Endodermal cell (in vitro differentiated cells): Measurements from ENCODE around the gene DHX9. TPM values are rescaled to one million over a fixed set of nuclear protein-coding genes. Genes with fewer than 3 reads are reported as not detected.

Experiments used
- DNase-seq: peaks from one replicate; pipeline ENCODE4 v3.0.0-alpha.2; 2017
- H3K27ac ChIP-seq: 2 replicates; pipeline ENCODE4 v1.5.1; 2013; ENCODE audit warnings: mild to moderate bottlenecking, low read depth, low read length, moderate library complexity
- H3K27me3 ChIP-seq: 2 replicates; pipeline ENCODE4 v1.6.1; 2013; ENCODE audit warnings: mild to moderate bottlenecking, low read length, moderate library complexity; ENCODE audit not compliant: insufficient read depth, control insufficient read depth, poor library complexity, severe bottlenecking
- H3K36me3 ChIP-seq: 2 replicates; pipeline ENCODE4 v1.7.0; 2013; ENCODE audit warnings: mild to moderate bottlenecking, low read length, moderate library complexity; ENCODE audit not compliant: control insufficient read depth, insufficient read depth
- H3K4me1 ChIP-seq: one replicate; pipeline ENCODE4 v1.7.0; 2013; ENCODE audit warnings: low read length; ENCODE audit not compliant: control insufficient read depth, insufficient read depth
- H3K4me3 ChIP-seq: 2 replicates; pipeline ENCODE4 v1.5.1; 2013; ENCODE audit warnings: mild to moderate bottlenecking, low read length, moderate library complexity
- H3K9ac ChIP-seq: 2 replicates; pipeline ENCODE4 v1.6.1; 2013; ENCODE audit warnings: mild to moderate bottlenecking, low read length, moderate library complexity; ENCODE audit not compliant: poor library complexity, severe bottlenecking; ENCODE audit errors: extremely low read depth
- H3K9me3 ChIP-seq: 2 replicates; pipeline ENCODE4 v1.6.1; 2013; ENCODE audit warnings: mild to moderate bottlenecking, low read length, moderate library complexity; ENCODE audit not compliant: control insufficient read depth
- H3K27ac Mint-ChIP-seq: 2 replicates; pipeline ENCODE4 v1.8.0; 2020; ENCODE audit warnings: mixed read lengths
- H3K27me3 Mint-ChIP-seq: 2 replicates; pipeline ENCODE4 v1.8.0; 2021; ENCODE audit warnings: mild to moderate bottlenecking, mixed read lengths; ENCODE audit not compliant: insufficient read depth
- H3K36me3 Mint-ChIP-seq: 2 replicates; pipeline ENCODE4 v1.8.0; 2020; ENCODE audit warnings: low read depth, mixed read lengths
- H3K4me1 Mint-ChIP-seq: 2 replicates; pipeline ENCODE4 v1.8.0; 2020; ENCODE audit warnings: mixed read lengths
- H3K4me3 Mint-ChIP-seq: 2 replicates; pipeline ENCODE4 v1.8.0; 2020; ENCODE audit warnings: mild to moderate bottlenecking, moderate library complexity, mixed read lengths
- H3K9me3 Mint-ChIP-seq: 2 replicates; pipeline ENCODE4 v1.8.0; 2020; ENCODE audit warnings: mild to moderate bottlenecking, mixed read lengths
- WGBS, 2 experiments: methylation state at CpG; one replicate each; pipeline versions ENCODE4 v1.1.5 to v1.1.7; 2013; ENCODE audit warnings: missing lambda C conversion rate in 2 of 2, mixed read lengths in 1 of 2; ENCODE audit not compliant: insufficient coverage in 1 of 2, insufficient read length in 1 of 2; 5-methylcytosine and 5-hydroxymethylcytosine counted together
- total RNA-seq, 2 donors: library from RNA; stranded (reverse); fragmentation: NEBNext Ultra II Directional in 1 of 2; extraction: Animal tissue kit (Norgen Biotek cat#: 25700) in 1 of 2; gene quantifications; 2 replicates in 1 of 2; 3 replicates in 1 of 2; pipeline ENCODE4 v1.2.1, GENCODE V29; 2021
- TF ChIP-seq, protein P1 (sequence below): fragments of 200-600 bp; sonication (generic); conservative IDR thresholded peaks from 2 replicates; pipeline ENCODE4 v1.5.0; 2021; ENCODE audit warnings: antibody characterized with exemption, mild to moderate bottlenecking

The DHX9 gene
- total RNA-seq, 2 donors from 2014 or later, result 264 to 278 TPM

GRCh38 chr1:182826892-182827291, 12.3 kb upstream of the DHX9 start:
- H3K27ac ChIP-seq, result no peak overlapping the region
- Mint-ChIP-seq H3K4me3 (no peak overlapping the region), H3K27ac (no peak overlapping the region), H3K9me3 (no peaks in the 10 kb centered on the region), H3K36me3 (no peaks in the 10 kb centered on the region), H3K4me1 (peaks cover 14% of the 10 kb centered on the region), H3K27me3 (no peaks in the 10 kb centered on the region)
- H3K36me3 ChIP-seq, result peaks cover 14% of the 10 kb centered on the region
- H3K9me3 ChIP-seq, result no peaks in the 10 kb centered on the region
- DNase-seq, result no peak
- H3K27me3 ChIP-seq, result no peaks in the 10 kb centered on the region
- WGBS, 2 experiments, result 86% methylated on average over 2 of the region's 2 CpGs; no CpG with 5 or more reads in 1 of the 2 experiments
- no peak overlapping the region for H3K4me3 ChIP-seq
- TF ChIP-seq, protein P1, sequence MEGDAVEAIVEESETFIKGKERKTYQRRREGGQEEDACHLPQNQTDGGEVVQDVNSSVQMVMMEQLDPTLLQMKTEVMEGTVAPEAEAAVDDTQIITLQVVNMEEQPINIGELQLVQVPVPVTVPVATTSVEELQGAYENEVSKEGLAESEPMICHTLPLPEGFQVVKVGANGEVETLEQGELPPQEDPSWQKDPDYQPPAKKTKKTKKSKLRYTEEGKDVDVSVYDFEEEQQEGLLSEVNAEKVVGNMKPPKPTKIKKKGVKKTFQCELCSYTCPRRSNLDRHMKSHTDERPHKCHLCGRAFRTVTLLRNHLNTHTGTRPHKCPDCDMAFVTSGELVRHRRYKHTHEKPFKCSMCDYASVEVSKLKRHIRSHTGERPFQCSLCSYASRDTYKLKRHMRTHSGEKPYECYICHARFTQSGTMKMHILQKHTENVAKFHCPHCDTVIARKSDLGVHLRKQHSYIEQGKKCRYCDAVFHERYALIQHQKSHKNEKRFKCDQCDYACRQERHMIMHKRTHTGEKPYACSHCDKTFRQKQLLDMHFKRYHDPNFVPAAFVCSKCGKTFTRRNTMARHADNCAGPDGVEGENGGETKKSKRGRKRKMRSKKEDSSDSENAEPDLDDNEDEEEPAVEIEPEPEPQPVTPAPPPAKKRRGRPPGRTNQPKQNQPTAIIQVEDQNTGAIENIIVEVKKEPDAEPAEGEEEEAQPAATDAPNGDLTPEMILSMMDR, result no peak
- peaks cover 8% of the 10 kb centered on the region for H3K4me1 ChIP-seq
- no peak overlapping the region for H3K9ac ChIP-seq

DNA sequence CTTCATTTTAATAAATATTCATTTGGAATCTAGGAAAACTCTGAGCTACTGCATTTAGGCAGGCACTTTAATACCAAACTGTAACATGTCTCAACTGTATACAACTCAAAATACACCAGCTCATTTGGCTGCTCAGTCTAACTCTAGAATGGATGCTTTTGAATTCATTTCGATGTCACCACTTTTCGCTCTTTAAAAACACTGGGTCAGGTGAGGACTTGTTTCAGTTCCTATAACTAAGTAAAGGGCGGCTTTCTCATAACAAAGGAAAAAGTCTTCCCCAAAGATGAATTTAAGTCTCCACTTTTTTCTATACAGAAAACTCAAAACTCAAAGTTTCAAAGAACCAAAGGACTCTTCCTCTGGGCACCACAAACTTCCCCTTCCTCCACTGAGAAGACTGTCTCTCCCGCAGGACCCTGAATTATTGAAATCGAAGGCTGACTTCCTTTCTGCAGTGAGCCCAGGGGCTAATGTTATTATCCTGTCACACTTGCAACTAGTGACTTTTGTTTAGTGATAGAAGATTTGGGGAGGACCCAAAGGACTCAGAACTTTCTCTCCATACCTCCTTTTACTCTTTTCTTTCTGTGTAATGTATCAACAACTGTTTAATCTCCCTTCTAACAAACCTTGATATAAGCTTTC, 9.7 kb upstream of the DHX9 start:
- TF ChIP-seq, protein P1, result no peak
- Mint-ChIP-seq H3K4me1 (peaks cover 14% of the 10 kb centered on the region), H3K27ac (no peak overlapping the region), H3K4me3 (no peak overlapping the region), H3K9me3 (no peaks in the 10 kb centered on the region), H3K27me3 (no peaks in the 10 kb centered on the region), H3K36me3 (no peaks in the 10 kb centered on the region)
- Histone ChIP-seq H3K36me3 (peaks cover 7% of the 10 kb centered on the region), H3K9ac (no peak overlapping the region), H3K27me3 (no peaks in the 10 kb centered on the region), H3K9me3 (no peaks in the 10 kb centered on the region), H3K4me3 (no peak overlapping the region), H3K4me1 (peaks cover 8% of the 10 kb centered on the region), H3K27ac (no peak overlapping the region)
- WGBS, 2 experiments, result 93% methylated on average over 4 to 5 of the region's 5 CpGs
- no peak for DNase-seq

- Mint-ChIP-seq H3K27me3 (no peaks in the 10 kb centered on the region), H3K4me3 (no peak overlapping the region), H3K36me3 (peaks cover 2% of the 10 kb centered on the region), H3K9me3 (no peaks in the 10 kb centered on the region), H3K4me1 (peaks cover 13% of the 10 kb centered on the region), H3K27ac (no peak overlapping the region)
- peaks cover 7% of the 10 kb centered on the region for H3K4me1 ChIP-seq
- H3K4me3 ChIP-seq, result no peak overlapping the region
- H3K36me3 ChIP-seq, result peaks cover 7% of the 10 kb centered on the region
- no peaks in the 10 kb centered on the region for H3K27me3 ChIP-seq
- no peak for DNase-seq
- no peak overlapping the region for H3K9ac ChIP-seq
- TF ChIP-seq, protein P1, result no peak
- no peaks in the 10 kb centered on the region for H3K9me3 ChIP-seq
- H3K27ac ChIP-seq, result no peak overlapping the region
Observed at GRCh38 chr1:182833271-182833670, 5.9 kb upstream of the DHX9 start.
